H1 (cell line): ENCODE data around the gene TBCE. TPM values are rescaled to one million over a fixed set of nuclear protein-coding genes. Genes with fewer than 3 reads are reported as not detected.

Experiments
- CTCF ChIA-PET: fragments of 300-600 bp; sonication (Branson Sonifier 250); formaldehyde crosslinking; loops from one replicate; lab custom pipeline; 2021; ENCODE audit not compliant: partially characterized antibody; lab: Charles Lee
- POLR2A ChIA-PET: fragments of 300-600 bp; sonication (Branson Sonifier 250); formaldehyde crosslinking; loops from one replicate; lab custom pipeline; 2021; ENCODE audit warnings: inconsistent platforms; ENCODE audit not compliant: partially characterized antibody; lab: Charles Lee
- DNase-seq, 2 experiments: peaks; one replicate each; pipeline versions ENCODE4 v3.0.0 to v3.0.0-alpha.2; 2010 to 2022; ENCODE audit warnings: low spot score in 2 of 2, low read depth in 1 of 2, mixed read lengths in 1 of 2
- FAIRE-seq: peaks from 2 replicates; lab custom pipeline; 2011; peaks lifted over from hg19 to GRCh38; lab: Jason Lieb, UNC
- H2AFZ ChIP-seq: 2 replicates; pipeline ENCODE4 v1.8.1; 2012; ENCODE audit warnings: low read length, inconsistent platforms
- H2AK5ac ChIP-seq: 2 replicates; pipeline ENCODE4 v1.6.1; 2013; ENCODE audit warnings: low read depth, low read length
- H2BK120ac ChIP-seq: replicated peaks from 2 replicates; pipeline ENCODE3; 2013; ENCODE audit warnings: low read depth, low read length, inconsistent platforms
- H2BK12ac ChIP-seq: 2 replicates; pipeline ENCODE4 v1.6.1; 2013; ENCODE audit warnings: low read depth, low read length
- H2BK15ac ChIP-seq: 2 replicates; pipeline ENCODE4 v1.6.1; 2013; ENCODE audit warnings: low read length
- H2BK20ac ChIP-seq: 2 replicates; pipeline ENCODE4 v1.6.1; 2013; ENCODE audit warnings: low read length
- H2BK5ac ChIP-seq: 2 replicates; pipeline ENCODE4 v1.6.1; 2013; ENCODE audit warnings: low read depth, low read length
- H3K14ac ChIP-seq: 2 replicates; pipeline ENCODE4 v1.6.1; 2013; ENCODE audit warnings: inconsistent platforms; ENCODE audit not compliant: insufficient read length
- H3K18ac ChIP-seq: 2 replicates; pipeline ENCODE4 v1.6.1; 2013; ENCODE audit warnings: low read length; ENCODE audit errors: extremely low read depth
- H3K23ac ChIP-seq: 2 replicates; pipeline ENCODE4 v1.6.1; 2013; ENCODE audit warnings: inconsistent platforms; ENCODE audit not compliant: insufficient read length
- H3K23me2 ChIP-seq: 2 replicates; pipeline ENCODE4 v1.6.1; 2013; ENCODE audit warnings: low read depth, low read length
- H3K27ac ChIP-seq: 2 replicates; pipeline ENCODE4 v1.6.1; 2011; ENCODE audit warnings: low read depth, low read length, inconsistent platforms
- H3K27me3 ChIP-seq, 4 experiments: replicated peaks in 1 of 4; 1 replicate in 1 of 4; 2 replicates in 3 of 4; pipeline versions ENCODE4 v1.6.1 to v1.8.1; 2011 to 2013; ENCODE audit warnings: low read length in 3 of 4, mild to moderate bottlenecking in 3 of 4, inconsistent platforms in 2 of 4, mixed read lengths in 2 of 4, moderate library complexity in 1 of 4; ENCODE audit not compliant: control insufficient read depth in 3 of 4, insufficient read depth in 3 of 4; ENCODE audit errors: extremely low read depth in 1 of 4
- H3K36me3 ChIP-seq, 4 experiments: 2 replicates each; pipeline versions ENCODE4 v1.6.1 to v1.8.1; 2011 to 2013; ENCODE audit warnings: mild to moderate bottlenecking in 4 of 4, low read length in 3 of 4, moderate library complexity in 2 of 4, control low read depth in 1 of 4, inconsistent platforms in 1 of 4; ENCODE audit not compliant: insufficient read depth in 4 of 4, control insufficient read depth in 2 of 4
- H3K4ac ChIP-seq: replicated peaks from 2 replicates; pipeline ENCODE3; 2013; ENCODE audit warnings: low read length, low read depth, mixed read lengths, inconsistent platforms; ENCODE audit not compliant: insufficient read length
- H3K4me1 ChIP-seq, 4 experiments: replicated peaks in 1 of 4; 1 replicate in 1 of 4; 2 replicates in 3 of 4; pipeline versions ENCODE4 v1.6.1 to v1.8.1; 2011 to 2013; ENCODE audit warnings: low read length in 3 of 4, inconsistent platforms in 2 of 4, mixed read lengths in 1 of 4; ENCODE audit not compliant: insufficient read depth in 4 of 4, control insufficient read depth in 3 of 4
- H3K4me2 ChIP-seq, 2 experiments: 2 replicates each; pipeline versions ENCODE4 v1.6.1 to v1.8.1; 2011 to 2013; ENCODE audit warnings: low read depth in 2 of 2, low read length in 2 of 2, control low read depth in 1 of 2, inconsistent platforms in 1 of 2, mild to moderate bottlenecking in 1 of 2; ENCODE audit not compliant: insufficient read depth in 1 of 2
- H3K4me3 ChIP-seq, 4 experiments: fragments of 200-600, 300-600 bp in 1 of 4; sonication (generic), shearing (Covaris generic), sonication (Bioruptor Twin) in 1 of 4; 2 replicates each; pipeline versions ENCODE4 v1.5.1 to v1.8.1; 2011 to 2016; ENCODE audit warnings: low read length in 4 of 4, low read depth in 3 of 4, control low read depth in 2 of 4, inconsistent platforms in 2 of 4, mild to moderate bottlenecking in 2 of 4, mixed read lengths in 1 of 4, moderate library complexity in 1 of 4; ENCODE audit not compliant: insufficient read depth in 2 of 4; ENCODE audit errors: extremely low read depth in 1 of 4
- H3K56ac ChIP-seq: replicated peaks from 2 replicates; pipeline ENCODE3; 2013; ENCODE audit warnings: low read depth, mild to moderate bottlenecking, mixed read lengths, low read length, inconsistent platforms; ENCODE audit not compliant: insufficient read length
- H3K79me1 ChIP-seq: 2 replicates; pipeline ENCODE4 v1.6.1; 2013; ENCODE audit warnings: low read depth, low read length, control low read depth
- H3K79me2 ChIP-seq, 2 experiments: 2 replicates each; pipeline versions ENCODE4 v1.6.1 to v1.8.1; 2012 to 2013; ENCODE audit warnings: low read length in 2 of 2, mild to moderate bottlenecking in 2 of 2, inconsistent platforms in 1 of 2; ENCODE audit not compliant: insufficient read depth in 2 of 2, control insufficient read depth in 1 of 2
- H3K9ac ChIP-seq, 4 experiments: replicated peaks in 1 of 4; 1 replicate in 1 of 4; 2 replicates in 3 of 4; pipeline versions ENCODE4 v1.6.1 to v1.8.1; 2011 to 2013; ENCODE audit warnings: low read depth in 3 of 4, low read length in 3 of 4, control low read depth in 2 of 4, mild to moderate bottlenecking in 2 of 4, moderate library complexity in 2 of 4, inconsistent platforms in 1 of 4; ENCODE audit errors: extremely low read depth in 1 of 4
- H3K9me3 ChIP-seq, 2 experiments: 2 replicates each; pipeline versions ENCODE4 v1.6.1 to v1.8.1; 2012 to 2013; ENCODE audit warnings: mild to moderate bottlenecking in 2 of 2, moderate library complexity in 2 of 2, control low read depth in 1 of 2, inconsistent platforms in 1 of 2, low read depth in 1 of 2, low read length in 1 of 2, mixed read lengths in 1 of 2; ENCODE audit not compliant: insufficient read depth in 2 of 2
- H4K20me1 ChIP-seq, 2 experiments: replicated peaks in 1 of 2; 2 replicates each; pipeline versions ENCODE3 to v1.8.1; 2011 to 2013; ENCODE audit warnings: inconsistent platforms in 2 of 2, low read length in 2 of 2, mild to moderate bottlenecking in 1 of 2; ENCODE audit not compliant: insufficient read depth in 2 of 2, control insufficient read depth in 1 of 2
- H4K5ac ChIP-seq: 2 replicates; pipeline ENCODE4 v1.6.1; 2013; ENCODE audit warnings: low read length, low read depth, mixed read lengths, inconsistent platforms; ENCODE audit not compliant: insufficient read length
- H4K8ac ChIP-seq: 2 replicates; pipeline ENCODE4 v1.8.0; 2013; ENCODE audit warnings: mild to moderate bottlenecking, moderate library complexity, low read length, inconsistent platforms; ENCODE audit not compliant: insufficient read depth; ENCODE audit errors: extremely low read depth
- H4K91ac ChIP-seq: replicated peaks from 2 replicates; pipeline ENCODE3; 2013; ENCODE audit warnings: low read length, mixed read lengths, inconsistent platforms; ENCODE audit not compliant: insufficient read length
- BCL11A ChIP-seq, 2 experiments: IDR thresholded peaks; one replicate each; pipeline ENCODE4 v1.6.1; 2011; ENCODE audit warnings: low read depth in 2 of 2, low read length in 2 of 2, mild to moderate bottlenecking in 2 of 2
- CEBPB ChIP-seq: IDR thresholded peaks from 2 replicates; pipeline ENCODE4 v1.6.1; 2012; ENCODE audit warnings: low read depth, low read length
- CHD1 ChIP-seq: IDR thresholded peaks from 2 replicates; pipeline ENCODE4 v1.6.1; 2012; ENCODE audit warnings: low read depth, low read length, improper control_type of control experiment
- RBBP5 ChIP-seq: IDR thresholded peaks from 2 replicates; pipeline ENCODE4 v1.7.1; 2012; ENCODE audit warnings: low read depth, mild to moderate bottlenecking, inconsistent platforms, low read length, moderate library complexity, borderline replicate concordance
- SRF ChIP-seq: IDR thresholded peaks from 2 replicates; pipeline ENCODE4 v1.6.1; 2011; ENCODE audit warnings: mild to moderate bottlenecking, low read depth, low read length, moderate library complexity
- WGBS, 2 experiments: shearing (Covaris generic) in 1 of 2; methylation state at CpG; one replicate each; pipeline versions ENCODE4 v1.1.6 to v1.1.7; 2013 to 2015; ENCODE audit warnings: low lambda C conversion rate in 2 of 2, mixed read lengths in 2 of 2, inconsistent platforms in 1 of 2, low coverage in 1 of 2, missing lambda C conversion rate in 1 of 2; ENCODE audit not compliant: insufficient replicate concordance in 2 of 2, insufficient coverage in 1 of 2, insufficient read length in 1 of 2; ENCODE audit errors: extremely low coverage in 1 of 2, missing lambda C conversion rate in 1 of 2; 5-methylcytosine and 5-hydroxymethylcytosine counted together
- polyA plus RNA-seq, 7 experiments: library from polyadenylated mRNA; depleted of rRNA in 3 of 7; stranded (reverse) in 5 of 7; unstranded in 2 of 7; fragments of >200 nt in 5 of 7; fragments of 200-250 nt in 2 of 7; gene quantifications; 1 replicate in 5 of 7; 2 replicates in 1 of 7; 4 replicates in 1 of 7; pipeline versions ENCODE4 v1.2.1 to v1.2.3, GENCODE V29; 2011 to 2013; ENCODE audit warnings: missing spikeins in 2 of 7, mixed read lengths in 2 of 7
- total RNA-seq: library from RNA; stranded (reverse); fragmentation: NEBNext Ultra II Directional; extraction: Animal tissue kit (Norgen Biotek cat#: 25700); gene quantifications from 2 replicates; pipeline ENCODE4 v1.2.1, GENCODE V29; 2021

The TBCE gene
- total and polyA plus RNA-seq, 2 of the 8 experiments (the other 6 are each of a cell fraction or from before 2014, with no cell fraction given) = 22.7 to 42.9 TPM

DNA sequence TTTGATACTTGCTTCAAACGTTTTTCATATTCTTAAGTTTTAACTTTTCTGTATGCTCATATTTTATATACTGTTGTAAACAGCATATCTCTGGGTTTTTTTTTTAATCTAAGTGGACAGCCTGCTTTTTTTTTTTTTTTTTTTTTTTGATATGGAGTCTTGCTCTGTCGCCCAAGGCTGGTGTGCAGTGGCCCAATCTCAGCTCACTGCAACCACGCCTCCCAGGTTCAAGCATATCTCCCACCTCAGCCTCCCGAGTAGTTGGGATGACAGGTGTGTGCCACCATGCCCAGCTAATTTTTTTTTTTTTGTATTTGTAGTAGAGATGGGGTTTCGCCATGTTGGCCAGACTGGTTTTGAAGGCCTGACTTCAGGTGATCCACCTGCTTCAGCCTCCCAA is 1.2 kb downstream of the TBCE start:
- CTCF ChIA-PET = no interaction called here
- no peaks in the 10 kb centered on the region for H3K23me2 ChIP-seq
- peak overlapping the region; percentile 69 to 70; a peak in 3 of 4 replicates for H3K4me2 ChIP-seq
- 84% methylated on average over 5 of the region's 5 CpGs; no CpG with 5 or more reads in 1 of the 2 experiments for WGBS, 2 experiments
- peaks cover 3% of the 10 kb centered on the region for H3K79me1 ChIP-seq
- H2BK20ac ChIP-seq = no peak overlapping the region
- H4K20me1 ChIP-seq = no peaks in the 10 kb centered on the region
- no peak overlapping the region for H4K8ac ChIP-seq
- H3K27me3 ChIP-seq = no peaks in the 10 kb centered on the region
- no peak overlapping the region for H3K56ac ChIP-seq
- TF ChIP-seq CEBPB = no peak
- TF ChIP-seq CHD1 = no peak
- no peak for TF ChIP-seq RBBP5
- no peak for TF ChIP-seq SRF
- no peak for TF ChIP-seq BCL11A (IDR thresholded peaks at IDR 0.05; ENCODE audit: low read depth in 2 of 2, low read length in 2 of 2)
- H3K27ac ChIP-seq = no peak overlapping the region
- H2BK12ac ChIP-seq = no peak overlapping the region
- H3K4me3 ChIP-seq = peak overlapping the region; percentile 61 to 86 (median 70); a peak in 6 of 8 replicates
- H2AFZ ChIP-seq = no peak overlapping the region
- no peak overlapping the region for H3K9ac ChIP-seq
- no peak overlapping the region for H3K14ac ChIP-seq
- no peak overlapping the region for H2BK15ac ChIP-seq
- DNase-seq (no peak), FAIRE-seq (no peak)
- no peak overlapping the region for H3K23ac ChIP-seq
- no peak overlapping the region for H4K5ac ChIP-seq
- H4K91ac ChIP-seq = no peak overlapping the region
- no peak overlapping the region for H2BK120ac ChIP-seq
- no peak overlapping the region for H3K4ac ChIP-seq
- H3K18ac ChIP-seq = no peak overlapping the region
- H3K4me1 ChIP-seq = no peaks in the 10 kb centered on the region
- no peaks in the 10 kb centered on the region for H3K9me3 ChIP-seq
- H2AK5ac ChIP-seq = no peak overlapping the region
- H3K79me2 ChIP-seq = peaks cover 0 to 28% of the 10 kb centered on the region in 2 experiments; a peak in 2 of 4 replicates
- H3K36me3 ChIP-seq = no peaks in the 10 kb centered on the region
- POLR2A ChIA-PET = interaction anchor here (1.3 to 2.5 kb wide), 4 partner anchors 8 to 54 kb away, joined by 3 to 12 read pairs (median 8); partner anchors contain the start of genes ARID4B and GGPS1
- H2BK5ac ChIP-seq = no peak overlapping the region
